A204.1 (cell line): ENCODE measurements around the gene TARS2.

Experiments used
- FAIRE-seq: peaks from 2 replicates; lab custom pipeline; 2012; peaks lifted over from hg19 to GRCh38; lab: Jason Lieb, UNC

Gene TARS2

DNA sequence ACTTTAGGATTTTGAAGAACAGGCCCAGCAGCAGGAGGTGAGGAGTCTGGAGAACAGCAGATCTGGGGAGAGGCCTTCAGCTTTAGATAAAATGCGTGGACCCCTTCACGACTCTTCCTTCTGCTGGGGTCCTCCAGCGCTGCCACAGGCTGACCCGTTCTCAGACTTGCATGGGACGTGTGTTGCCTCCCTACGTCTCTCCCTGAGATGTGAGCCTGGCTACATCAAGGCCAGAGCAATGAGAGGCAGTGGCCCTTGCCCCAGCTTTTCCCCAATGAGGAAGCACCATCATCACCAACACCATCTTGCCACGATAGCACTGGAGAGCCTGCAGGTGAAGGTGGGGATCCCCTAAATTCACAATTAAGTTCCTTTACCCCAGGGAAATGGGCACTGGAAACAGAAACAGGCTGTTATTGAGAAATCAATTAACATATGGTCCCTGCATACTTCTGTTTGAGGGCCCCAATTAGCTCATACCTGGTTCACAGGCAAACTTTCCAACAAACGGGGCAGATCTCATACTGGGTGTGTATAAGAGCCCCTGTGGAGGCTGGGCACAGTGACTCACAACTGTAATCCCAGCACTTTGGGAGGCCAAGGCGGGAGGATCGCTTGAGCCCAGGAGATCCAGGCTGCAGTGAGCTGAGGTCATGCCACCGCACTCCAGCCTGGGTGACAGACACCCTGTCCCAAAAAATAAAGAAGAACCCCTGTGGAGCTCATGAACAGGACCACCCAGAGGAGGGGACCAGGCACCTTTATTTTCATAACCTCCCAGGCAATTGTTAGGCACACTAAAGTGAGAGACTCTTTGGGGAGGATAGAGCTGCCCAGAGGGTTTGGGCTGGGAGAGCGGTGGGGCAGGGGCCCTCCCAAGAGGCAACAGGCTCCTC, 49.9 kb downstream of the TARS2 start:
- no peak for FAIRE-seq

DNA sequence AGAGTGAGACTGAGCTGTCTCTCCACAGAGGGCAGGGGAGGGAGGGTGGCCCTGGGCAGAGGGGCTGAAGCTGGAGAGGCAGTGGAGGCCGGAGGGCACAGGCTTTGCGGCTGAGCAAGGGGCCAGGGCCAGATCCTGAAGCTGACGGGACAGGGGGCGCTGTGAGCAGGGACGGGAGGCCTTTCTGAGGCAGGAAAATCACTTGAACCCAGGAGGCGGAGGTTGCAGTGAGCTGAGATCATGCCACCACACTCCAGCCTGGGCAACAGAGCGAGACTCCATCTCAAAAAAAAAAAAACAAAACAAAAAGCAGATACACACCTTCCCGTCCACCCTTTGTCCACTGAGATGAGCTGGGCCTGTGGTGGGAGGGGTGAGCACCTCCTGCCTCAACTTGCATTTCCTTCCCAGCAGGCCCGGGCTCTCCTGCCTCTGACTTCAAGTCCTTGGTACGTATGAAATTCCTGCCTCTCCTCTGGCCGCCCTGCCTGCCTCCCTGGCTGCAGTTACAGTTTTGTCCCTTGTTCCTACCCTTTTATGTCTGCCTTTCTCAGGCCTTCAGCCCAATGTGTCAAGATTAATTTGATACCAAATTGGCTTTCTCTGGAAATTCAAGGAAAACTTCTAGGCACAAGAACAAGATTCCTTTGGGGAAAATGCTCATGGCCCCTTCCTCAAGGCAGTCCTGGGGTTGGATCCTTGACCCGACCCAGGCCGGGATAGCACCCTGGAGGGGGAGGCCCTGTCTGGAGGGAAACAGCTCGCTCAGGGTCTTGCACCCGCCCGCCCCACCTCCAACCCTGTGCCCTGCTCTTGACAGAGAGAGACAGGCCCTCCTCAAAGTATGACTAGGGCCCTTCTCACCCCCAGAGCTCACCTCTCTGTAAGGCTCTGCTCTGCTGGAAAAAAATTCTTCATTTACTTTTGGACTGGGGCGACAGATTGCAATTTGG, 50.8 kb downstream of the TARS2 start:
- FAIRE-seq, result no peak

DNA sequence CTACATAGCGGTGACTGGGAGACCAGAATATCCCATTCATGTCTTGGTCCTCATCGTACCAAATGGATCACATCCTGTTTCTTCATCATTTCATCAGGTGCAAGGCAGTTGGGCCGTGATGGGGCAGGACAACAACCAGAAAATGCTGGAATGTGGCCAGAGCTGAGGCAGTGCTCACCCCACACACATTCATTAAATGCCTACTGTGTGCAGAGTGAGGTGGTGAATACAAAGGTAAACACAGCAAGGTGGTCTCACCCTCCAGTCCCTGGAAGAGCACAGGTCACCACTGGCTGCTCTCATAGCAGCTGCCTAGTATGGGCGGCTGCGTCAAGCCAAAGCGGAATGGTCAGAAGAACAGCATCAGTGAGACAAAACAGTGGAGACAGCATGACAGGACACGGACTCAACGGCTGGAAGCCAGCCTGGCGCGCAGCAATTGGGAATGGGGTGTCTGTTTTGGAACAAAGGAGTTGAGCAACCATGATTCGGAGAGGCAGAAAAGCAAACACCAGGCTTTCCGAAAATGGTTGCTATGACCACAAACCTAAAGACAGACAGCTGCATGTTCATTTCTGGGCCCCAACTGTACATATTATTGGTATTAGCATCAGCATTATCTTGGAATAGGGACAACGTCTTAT, 56.4 kb downstream of the TARS2 start:
- FAIRE-seq, result no peak

DNA sequence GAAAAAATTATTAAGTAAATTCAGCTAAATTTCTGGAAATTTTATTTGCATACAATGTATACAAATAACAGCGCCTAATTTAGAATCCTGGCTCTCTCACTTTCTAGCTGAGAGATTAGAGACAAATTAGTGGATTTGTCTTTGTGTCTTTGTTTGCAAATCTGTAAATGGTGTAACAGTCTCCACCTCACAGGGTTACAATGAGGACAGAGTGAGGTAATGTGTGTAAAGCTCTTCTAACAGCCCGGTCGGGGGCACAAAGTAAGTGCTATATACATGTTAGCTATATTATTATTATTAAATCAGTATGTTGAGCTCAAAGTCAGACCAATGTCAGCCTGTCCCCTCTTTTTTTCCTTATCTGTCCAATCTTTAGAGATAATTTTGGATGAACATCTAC, 57.0 kb downstream of the TARS2 start:
- no peak for FAIRE-seq

DNA sequence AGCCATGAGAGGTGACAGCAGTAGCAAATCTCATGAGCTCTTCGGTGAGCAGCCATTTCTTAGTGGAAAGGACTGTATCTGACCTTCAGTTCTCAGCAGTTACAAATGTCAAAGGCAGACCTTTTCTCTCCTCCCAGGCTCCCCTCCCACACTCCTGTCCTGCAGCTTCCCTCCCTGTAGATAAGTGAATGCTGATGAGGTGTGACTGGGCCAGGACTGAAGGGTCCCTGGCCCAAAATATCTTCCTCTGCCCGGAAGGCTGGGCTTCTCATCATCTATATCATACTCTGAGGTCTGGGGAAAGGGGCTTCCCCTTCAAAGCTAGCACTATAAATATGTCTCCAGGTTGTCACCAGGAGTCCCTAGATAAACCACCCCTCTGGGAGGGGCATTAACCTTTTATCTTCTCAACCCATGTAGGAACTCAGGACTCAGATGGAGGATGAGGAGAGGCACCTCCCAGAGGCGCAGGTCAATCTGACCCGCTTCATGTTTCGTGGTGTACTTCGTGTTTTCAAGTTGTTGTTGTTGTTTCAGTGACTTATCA, 58.3 kb downstream of the TARS2 start:
- FAIRE-seq, result no peak

DNA sequence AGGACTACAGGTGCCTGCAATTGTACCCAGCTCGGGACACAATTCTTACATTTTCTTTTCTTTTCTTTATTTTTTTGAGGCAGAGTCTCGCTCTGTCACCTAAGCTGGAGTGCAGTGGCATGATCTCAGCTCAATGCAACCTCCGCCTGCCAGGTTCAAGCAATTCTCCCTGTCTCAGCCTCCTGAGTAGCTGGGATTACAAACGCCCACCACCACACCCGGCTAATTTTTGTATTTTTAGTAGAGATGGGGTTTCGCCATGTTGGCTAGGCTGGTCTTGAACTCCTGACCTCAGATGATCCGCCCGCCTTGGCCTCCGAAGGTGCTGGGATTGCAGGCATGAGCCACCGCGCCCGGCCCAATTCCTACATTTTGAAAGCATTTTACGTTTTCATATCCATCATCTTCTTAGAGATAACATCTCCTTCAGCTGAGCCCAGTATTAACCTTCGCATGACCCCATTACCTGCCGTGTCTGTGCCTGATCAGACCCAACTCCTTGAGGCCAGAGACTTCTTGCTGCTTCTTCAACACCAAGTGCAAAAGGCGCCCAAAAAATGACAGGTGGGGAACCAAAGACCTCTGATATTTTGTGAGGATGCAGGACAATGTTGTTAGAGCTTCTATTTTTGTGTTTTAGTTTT, 59.2 kb downstream of the TARS2 start:
- FAIRE-seq, result no peak

DNA sequence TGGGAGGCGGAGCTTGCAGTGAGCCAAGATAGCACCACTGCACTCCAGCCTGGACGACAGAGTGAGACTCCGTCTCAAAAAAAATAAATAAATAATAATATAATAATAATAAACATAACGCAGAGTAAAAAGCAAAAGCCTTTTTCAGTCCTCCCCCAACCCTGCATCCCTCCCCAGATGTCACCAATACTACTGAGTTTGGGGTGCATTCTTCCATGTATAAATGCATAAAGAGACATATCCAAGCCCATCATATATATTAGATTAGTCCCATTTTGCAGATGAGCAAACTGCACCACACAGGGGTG, 61.1 kb downstream of the TARS2 start:
- FAIRE-seq, result no peak

DNA sequence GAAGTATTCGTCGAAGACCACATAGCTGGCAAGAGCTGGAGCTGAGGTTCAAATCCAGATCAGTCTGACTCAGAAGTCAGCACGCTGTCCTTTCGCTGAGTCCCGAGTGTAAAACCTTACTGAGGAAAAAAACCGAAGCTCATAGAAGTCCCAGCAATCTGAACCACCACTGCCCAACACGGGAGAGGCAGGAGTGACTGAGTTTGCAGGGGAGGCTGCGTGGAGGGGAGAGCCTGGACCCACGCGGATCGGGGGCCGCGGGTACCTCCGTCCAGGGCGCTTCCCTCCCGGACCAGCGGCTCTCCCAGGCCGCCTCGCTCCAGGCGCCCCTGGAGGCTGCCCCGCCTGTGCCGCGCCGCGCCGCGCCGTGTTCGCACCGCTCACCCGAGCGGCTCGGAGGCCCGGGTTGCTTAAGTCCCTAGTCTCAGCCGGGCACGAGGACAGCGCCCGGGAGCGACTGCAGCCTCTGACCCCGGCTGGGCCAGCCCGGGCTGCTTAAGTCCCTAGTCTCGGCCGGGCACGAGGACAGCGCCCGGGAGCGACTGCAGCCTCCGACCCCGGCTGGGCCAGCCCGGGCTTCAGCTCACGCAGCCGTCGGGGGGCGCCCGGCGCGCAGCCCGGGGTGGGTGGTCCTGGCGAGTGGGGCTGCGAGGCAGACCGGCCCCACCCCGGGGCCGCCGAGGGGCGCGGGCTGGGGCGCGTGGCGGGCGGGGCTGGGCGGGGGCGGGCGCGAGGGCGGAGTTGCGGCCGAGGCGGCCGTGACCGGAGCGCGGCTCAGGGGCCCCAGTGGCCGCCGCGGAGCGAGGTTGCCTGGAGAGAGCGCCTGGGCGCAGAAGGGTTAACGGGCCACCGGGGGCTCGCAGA, 61.6 kb downstream of the TARS2 start, which contains the start of gene ADAMTSL4:
TSS of gene ADAMTSL4 (plus strand) at position 777 of the 864 bp plus-strand sequence. CDS start 2,881 bp downstream, outside the sequence.
- FAIRE-seq, result no peak

DNA sequence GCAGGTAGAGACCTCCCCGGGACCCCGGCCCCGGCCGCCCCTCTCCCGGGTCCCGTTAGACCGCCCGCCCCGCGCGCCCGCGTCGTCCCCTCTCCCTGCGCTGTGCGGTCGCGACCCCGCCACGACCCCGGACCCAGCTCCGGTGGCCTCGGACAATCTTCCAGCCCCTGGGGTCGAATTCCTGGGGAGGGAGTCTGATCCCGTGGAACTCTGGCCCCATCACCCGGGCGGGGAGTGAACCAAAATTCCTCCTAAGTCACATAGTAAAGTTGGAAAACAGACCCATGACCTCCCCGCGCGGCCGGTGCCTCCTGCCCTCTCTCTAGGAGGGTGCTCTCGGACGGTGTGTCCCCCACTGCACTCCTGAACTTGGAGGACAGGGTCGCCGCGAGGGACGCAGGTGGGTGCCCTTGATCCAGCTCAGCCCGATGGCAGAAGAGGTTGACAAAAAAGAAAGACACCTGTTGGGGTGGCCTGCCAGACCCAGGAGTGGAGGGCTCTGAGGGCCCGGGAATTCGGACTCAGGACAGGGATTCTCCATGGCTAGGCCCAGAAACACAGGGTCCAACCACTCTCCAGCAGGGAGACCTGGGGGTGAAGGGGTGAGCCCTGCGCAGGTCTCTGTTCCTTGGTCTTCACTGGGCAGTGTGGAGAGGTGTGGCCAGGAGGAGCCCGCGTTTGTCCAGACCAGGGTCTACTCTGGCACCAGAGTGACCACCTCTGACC, 62.4 kb downstream of the TARS2 start:
- no peak for FAIRE-seq

DNA sequence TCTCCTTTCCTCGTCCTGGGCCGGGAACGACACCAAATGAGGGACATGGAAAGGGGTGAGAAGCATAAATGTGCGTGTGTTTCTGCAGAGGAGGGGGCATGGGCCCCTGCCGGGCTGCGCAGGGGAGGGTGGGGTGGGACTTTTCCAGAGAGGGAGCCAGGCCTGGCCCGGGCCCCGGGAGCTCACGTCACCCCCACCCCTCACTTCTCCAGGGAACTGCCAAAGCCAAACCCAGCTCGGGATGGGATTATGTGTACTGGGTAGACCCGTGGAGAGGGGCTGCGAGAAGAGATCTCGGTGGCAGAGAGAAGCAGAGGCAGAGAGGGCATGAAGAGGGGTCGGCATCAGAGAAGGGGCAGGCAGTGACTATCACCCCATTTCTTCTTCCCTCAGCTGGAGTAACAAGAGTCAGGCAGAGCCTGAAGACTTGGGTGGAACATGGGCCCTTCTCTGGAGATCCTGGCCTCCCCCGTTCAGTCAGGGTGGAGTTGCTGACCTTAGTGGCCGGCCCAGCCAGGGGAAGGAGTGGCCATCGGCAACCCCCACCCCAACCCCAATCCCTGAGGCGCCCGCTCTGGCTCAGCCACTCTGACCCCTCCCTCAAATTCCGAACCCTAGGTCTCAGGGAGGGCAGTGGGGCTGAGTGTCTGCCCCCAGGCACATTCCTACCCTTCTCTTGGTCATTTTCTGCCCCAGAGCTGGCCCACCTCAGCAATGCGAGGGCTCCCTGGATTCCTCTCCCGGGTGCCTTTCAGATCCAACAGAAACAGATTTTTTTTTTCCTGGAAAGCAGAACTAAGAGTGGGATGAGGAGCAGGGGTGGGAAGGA, 63.2 kb downstream of the TARS2 start:
- FAIRE-seq, result no peak

DNA sequence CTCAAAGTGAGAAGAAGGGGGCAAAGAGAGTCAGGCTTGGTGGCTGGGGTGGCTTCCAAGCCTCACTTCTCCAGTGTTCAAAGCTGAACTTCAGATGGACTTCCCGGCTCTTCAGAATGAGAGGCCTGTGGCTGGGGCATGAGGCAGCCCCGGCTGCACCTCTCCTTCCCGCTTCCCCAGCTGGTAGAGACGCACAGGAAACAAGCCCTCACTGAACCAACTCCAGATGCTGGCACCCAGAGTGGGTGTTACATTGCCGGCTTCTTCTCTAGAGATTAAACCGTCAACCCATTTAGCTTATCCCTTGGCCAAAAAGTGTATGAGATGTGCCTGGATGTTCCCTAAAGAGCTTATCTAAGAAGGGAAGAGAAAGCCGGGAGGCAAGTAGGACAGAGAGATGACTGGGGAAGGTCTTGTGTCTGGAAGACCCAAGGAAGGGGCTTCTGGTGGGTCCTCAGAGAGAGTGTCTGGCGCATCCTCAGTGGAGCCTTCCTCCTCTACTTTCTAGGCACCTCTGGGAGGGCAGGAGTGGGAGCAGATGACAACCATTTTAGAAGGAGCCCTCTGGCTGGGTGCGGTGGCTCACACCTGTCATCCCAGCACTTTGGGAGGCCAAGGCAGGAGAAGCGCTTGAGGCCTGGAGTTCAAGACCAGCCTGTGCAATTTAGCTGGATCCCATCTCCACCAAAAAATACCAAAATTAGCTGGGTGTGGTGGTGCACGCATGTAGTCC, 64.0 kb downstream of the TARS2 start:
- no peak for FAIRE-seq

DNA sequence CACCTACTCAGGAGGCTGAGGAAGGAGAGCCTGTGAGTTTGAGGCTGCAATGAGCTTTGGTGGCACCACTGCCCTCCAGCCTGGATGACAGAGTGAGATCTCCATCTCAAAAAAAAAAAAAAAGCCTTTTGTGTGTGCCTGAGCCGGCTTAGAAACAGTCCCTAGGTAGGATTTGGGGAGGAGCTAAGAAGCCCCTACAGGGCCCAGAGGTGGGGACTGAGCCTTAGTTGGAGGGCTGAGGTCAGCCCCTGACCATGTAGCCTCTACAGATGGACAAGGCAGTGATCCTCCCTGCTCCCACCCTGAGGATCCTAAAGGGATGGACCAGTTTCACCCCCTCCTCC, 64.5 kb downstream of the TARS2 start:
- FAIRE-seq, result no peak

DNA sequence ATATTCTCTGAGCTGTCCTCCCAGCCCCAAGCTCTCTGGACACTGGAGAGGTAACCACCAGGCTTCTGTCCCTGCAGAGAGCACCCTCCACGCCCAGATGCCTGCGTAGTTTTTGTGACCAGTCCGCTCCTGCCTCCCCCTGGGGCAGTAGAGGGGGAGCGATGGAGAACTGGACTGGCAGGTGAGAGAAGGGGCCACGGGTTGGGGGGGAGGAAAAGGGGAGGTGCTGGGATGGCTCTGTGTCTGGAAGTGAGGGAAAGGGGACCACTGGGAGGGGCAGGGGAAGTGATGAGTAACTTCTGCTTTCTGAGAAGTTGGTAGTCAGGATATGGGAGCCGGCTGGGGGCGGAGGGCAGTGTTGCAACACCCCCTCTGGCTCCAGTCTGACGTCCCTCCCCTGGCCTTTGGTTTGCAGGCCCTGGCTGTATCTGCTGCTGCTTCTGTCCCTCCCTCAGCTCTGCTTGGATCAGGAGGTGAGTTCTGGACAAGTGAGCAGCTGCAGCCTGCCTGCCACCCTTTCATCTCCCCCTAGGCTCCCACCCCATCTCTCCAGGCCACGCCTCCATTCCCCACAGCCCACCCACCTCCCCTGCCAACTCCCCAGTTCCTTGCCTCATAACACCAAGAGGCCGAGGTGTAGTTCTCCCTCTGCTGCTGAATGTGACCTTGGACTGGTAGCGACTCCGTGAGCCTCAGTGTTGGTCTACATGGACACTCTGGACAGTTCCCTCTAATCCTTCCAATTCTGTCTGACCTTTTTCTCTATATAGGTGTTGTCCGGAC, 65.1 kb downstream of the TARS2 start:
- no peak for FAIRE-seq

DNA sequence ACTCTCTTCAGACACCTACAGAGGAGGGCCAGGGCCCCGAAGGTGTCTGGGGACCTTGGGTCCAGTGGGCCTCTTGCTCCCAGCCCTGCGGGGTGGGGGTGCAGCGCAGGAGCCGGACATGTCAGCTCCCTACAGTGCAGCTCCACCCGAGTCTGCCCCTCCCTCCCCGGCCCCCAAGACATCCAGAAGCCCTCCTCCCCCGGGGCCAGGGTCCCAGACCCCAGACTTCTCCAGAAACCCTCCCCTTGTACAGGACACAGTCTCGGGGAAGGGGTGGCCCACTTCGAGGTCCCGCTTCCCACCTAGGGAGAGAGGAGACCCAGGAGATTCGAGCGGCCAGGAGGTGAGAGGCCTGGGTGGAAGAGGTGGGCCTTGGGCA, 65.7 kb downstream of the TARS2 start:
- FAIRE-seq, result no peak

DNA sequence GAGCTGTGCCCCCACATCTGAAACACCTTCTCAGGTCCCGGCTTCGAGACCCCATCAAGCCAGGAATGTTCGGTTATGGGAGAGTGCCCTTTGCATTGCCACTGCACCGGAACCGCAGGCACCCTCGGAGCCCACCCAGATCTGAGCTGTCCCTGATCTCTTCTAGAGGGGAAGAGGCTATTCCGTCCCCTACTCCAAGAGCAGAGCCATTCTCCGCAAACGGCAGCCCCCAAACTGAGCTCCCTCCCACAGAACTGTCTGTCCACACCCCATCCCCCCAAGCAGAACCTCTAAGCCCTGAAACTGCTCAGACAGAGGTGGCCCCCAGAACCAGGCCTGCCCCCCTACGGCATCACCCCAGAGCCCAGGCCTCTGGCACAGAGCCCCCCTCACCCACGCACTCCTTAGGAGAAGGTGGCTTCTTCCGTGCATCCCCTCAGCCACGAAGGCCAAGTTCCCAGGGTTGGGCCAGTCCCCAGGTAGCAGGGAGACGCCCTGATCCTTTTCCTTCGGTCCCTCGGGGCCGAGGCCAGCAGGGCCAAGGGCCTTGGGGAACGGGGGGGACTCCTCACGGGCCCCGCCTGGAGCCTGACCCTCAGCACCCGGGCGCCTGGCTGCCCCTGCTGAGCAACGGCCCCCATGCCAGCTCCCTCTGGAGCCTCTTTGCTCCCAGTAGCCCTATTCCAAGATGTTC, 66.3 kb downstream of the TARS2 start:
- FAIRE-seq, result no peak

DNA sequence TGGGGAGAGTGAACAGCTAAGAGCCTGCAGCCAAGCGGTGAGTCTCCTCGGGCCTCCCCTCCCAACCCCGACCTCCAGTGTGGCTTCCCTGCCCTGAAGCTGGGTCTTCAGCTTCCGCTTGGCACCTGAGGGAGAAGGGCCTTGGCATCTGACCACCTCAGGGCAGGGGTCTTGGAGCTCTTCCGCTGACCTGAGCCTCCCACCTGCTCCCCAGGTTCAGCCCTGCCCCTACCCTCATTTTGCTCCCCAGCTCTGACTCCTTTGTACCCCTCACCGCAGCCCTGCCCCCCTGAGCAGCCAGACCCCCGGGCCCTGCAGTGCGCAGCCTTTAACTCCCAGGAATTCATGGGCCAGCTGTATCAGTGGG, 66.8 kb downstream of the TARS2 start:
- no peak for FAIRE-seq

DNA sequence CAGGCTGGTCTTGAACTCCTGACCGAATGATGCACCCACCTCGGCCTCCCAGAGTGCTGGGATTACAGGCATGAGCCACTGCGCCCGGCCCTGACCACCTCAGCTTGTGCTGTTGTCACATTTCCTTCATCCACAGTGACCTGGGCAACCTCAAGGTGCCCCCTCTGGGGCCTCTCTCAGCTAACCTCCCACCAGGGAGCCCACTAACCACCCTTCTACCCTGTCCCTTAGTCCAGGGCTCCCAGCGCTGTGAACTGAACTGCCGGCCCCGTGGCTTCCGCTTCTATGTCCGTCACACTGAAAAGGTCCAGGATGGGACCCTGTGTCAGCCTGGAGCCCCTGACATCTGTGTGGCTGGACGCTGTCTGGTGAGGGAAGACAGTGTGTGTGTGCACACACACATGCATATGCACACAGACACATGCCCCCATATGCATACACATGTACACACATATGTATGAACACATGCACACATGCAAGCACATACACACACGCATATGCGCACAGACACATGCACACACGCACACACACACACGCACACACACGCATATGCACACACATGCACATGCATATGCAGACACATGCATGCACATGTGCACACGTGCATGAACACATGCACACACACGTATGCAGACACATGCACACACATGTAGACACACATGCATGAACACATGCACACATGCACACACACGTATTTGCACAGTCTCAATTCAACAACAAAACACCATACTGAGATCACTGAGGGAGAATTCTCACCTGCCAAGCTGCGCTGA, 68.2 kb downstream of the TARS2 start:
- FAIRE-seq, result no peak
